ENCODE measurements around the gene TBX18.

Gene TBX18

GRCh38 chr6:84772428-84773132 is 8.2 kb upstream of the TBX18 start:
- DNase-seq (ENCODE audit: low spot score) = no peak

GRCh38 chr6:84771756-84772356 is 7.5 kb upstream of the TBX18 start:
- DNase-seq (ENCODE audit: low spot score) = no peak

- DNase-seq (ENCODE audit: low spot score) = no peak
Measured at GRCh38 chr6:84771125-84771755, 6.8 kb upstream of the TBX18 start.

GRCh38 chr6:84770521-84770920 is 6.1 kb upstream of the TBX18 start:
- no peak for DNase-seq (ENCODE audit: low spot score)

- DNase-seq (ENCODE audit: low spot score) = no peak
Measured at GRCh38 chr6:84769306-84769705, 4.9 kb upstream of the TBX18 start.

GRCh38 chr6:84768442-84769174 is 4.2 kb upstream of the TBX18 start:
- DNase-seq (ENCODE audit: low spot score) = no peak

- no peak for DNase-seq (ENCODE audit: low spot score)
Measured at GRCh38 chr6:84767526-84768201, 3.3 kb upstream of the TBX18 start.

GRCh38 chr6:84766799-84767525 is 2.6 kb upstream of the TBX18 start:
- DNase-seq (ENCODE audit: low spot score) = no peak

- no peak for DNase-seq (ENCODE audit: low spot score)
Measured at GRCh38 chr6:84766118-84766798, 1.9 kb upstream of the TBX18 start.

- DNase-seq (ENCODE audit: low spot score) = no peak
Measured at GRCh38 chr6:84763886-84764331, 489 bp downstream of the TBX18 start.

- peak; percentile 83 for DNase-seq (ENCODE audit: low spot score)
Measured at GRCh38 chr6:84763003-84763885, 1.2 kb downstream of the TBX18 start.

- DNase-seq (ENCODE audit: low spot score) = peak; percentile 69
Measured at GRCh38 chr6:84762220-84763002, 2.0 kb downstream of the TBX18 start.

- DNase-seq (ENCODE audit: low spot score) = no peak
Measured at GRCh38 chr6:84758486-84758885, 5.9 kb downstream of the TBX18 start.

GRCh38 chr6:84756877-84757276 is 7.5 kb downstream of the TBX18 start:
- DNase-seq (ENCODE audit: low spot score) = no peak

GRCh38 chr6:84756466-84756865 is 7.9 kb downstream of the TBX18 start:
- no peak for DNase-seq (ENCODE audit: low spot score)

- no peak for DNase-seq (ENCODE audit: low spot score)
Measured at GRCh38 chr6:84753173-84753572, 11.2 kb downstream of the TBX18 start.

GRCh38 chr6:84752118-84752850 is 12.1 kb downstream of the TBX18 start:
- no peak for DNase-seq (ENCODE audit: low spot score)

GRCh38 chr6:84749181-84749580 is 15.2 kb downstream of the TBX18 start:
- DNase-seq (ENCODE audit: low spot score) = no peak

Measured in hepatic stellate cell (primary cell).